Keratinocyte (primary cell): Measurements from ENCODE around the gene BORCS5. TPM values are rescaled to one million over a fixed set of nuclear protein-coding genes. Genes with fewer than 3 reads are reported as not detected.

Experiments
- DNase-seq: peaks from one replicate; pipeline ENCODE4 v3.0.0-alpha.2; 2011; ENCODE audit warnings: low read depth, missing footprints, low spot score
- FAIRE-seq: peaks from 2 replicates; lab custom pipeline; 2011; peaks lifted over from hg19 to GRCh38; lab: Jason Lieb, UNC
- H2AFZ ChIP-seq: 2 replicates; pipeline ENCODE4 v1.6.0; 2012; ENCODE audit warnings: low read length, control low read depth, inconsistent platforms; ENCODE audit not compliant: control insufficient read depth
- H3K27ac ChIP-seq: 2 replicates; pipeline ENCODE4 v1.5.1; 2011; ENCODE audit warnings: low read length; ENCODE audit not compliant: control insufficient read depth, insufficient read depth
- H3K27me3 ChIP-seq: 3 replicates; pipeline ENCODE4 v1.6.0; 2011; ENCODE audit warnings: low read length; ENCODE audit not compliant: control insufficient read depth, insufficient read depth; ENCODE audit errors: extremely low read depth
- H3K36me3 ChIP-seq, 2 experiments: 2 replicates in 1 of 2; 3 replicates in 1 of 2; pipeline ENCODE4 v1.5.1; 2011; ENCODE audit warnings: low read length in 2 of 2, mild to moderate bottlenecking in 1 of 2; ENCODE audit not compliant: control insufficient read depth in 2 of 2, insufficient read depth in 2 of 2; ENCODE audit errors: extremely low read depth in 1 of 2
- H3K4me1 ChIP-seq: 3 replicates; pipeline ENCODE4 v1.5.1; 2011; ENCODE audit warnings: low read length; ENCODE audit not compliant: control insufficient read depth, insufficient read depth; ENCODE audit errors: extremely low read depth
- H3K4me2 ChIP-seq: 3 replicates; pipeline ENCODE4 v1.6.0; 2011; ENCODE audit warnings: low read depth, low read length; ENCODE audit not compliant: control insufficient read depth, insufficient read depth; ENCODE audit errors: extremely low read depth
- H3K4me3 ChIP-seq, 3 experiments: fragments of 200-600 bp in 1 of 3; sonication (generic) in 1 of 3; 2 replicates in 2 of 3; 3 replicates in 1 of 3; pipeline ENCODE4 v1.5.1; 2011 to 2016; ENCODE audit warnings: low read length in 3 of 3, mild to moderate bottlenecking in 3 of 3, control low read depth in 2 of 3, inconsistent platforms in 1 of 3, low read depth in 1 of 3, mixed read lengths in 1 of 3, mixed run types in 1 of 3, moderate library complexity in 1 of 3; ENCODE audit not compliant: control insufficient read depth in 2 of 3, insufficient read depth in 2 of 3; ENCODE audit errors: extremely low read depth in 1 of 3
- H3K79me2 ChIP-seq: 2 replicates; pipeline ENCODE4 v1.6.0; 2012; ENCODE audit warnings: low read length; ENCODE audit not compliant: control insufficient read depth, insufficient read depth
- H3K9ac ChIP-seq: 3 replicates; pipeline ENCODE4 v1.6.0; 2011; ENCODE audit warnings: low read length; ENCODE audit not compliant: control insufficient read depth, insufficient read depth; ENCODE audit errors: extremely low read depth
- H3K9me1 ChIP-seq: 3 replicates; pipeline ENCODE4 v1.6.0; 2011; ENCODE audit warnings: low read length; ENCODE audit not compliant: control insufficient read depth, insufficient read depth; ENCODE audit errors: extremely low read depth
- H3K9me3 ChIP-seq: 2 replicates; pipeline ENCODE4 v1.5.1; 2012; ENCODE audit warnings: low read depth, low read length; ENCODE audit not compliant: control insufficient read depth
- H4K20me1 ChIP-seq: 3 replicates; pipeline ENCODE4 v1.6.0; 2011; ENCODE audit warnings: low read length; ENCODE audit not compliant: control insufficient read depth, insufficient read depth; ENCODE audit errors: extremely low read depth
- CTCF ChIP-seq, 3 experiments: IDR thresholded peaks in 1 of 3; conservative IDR thresholded peaks in 1 of 3; optimal IDR thresholded peaks in 1 of 3; 2 replicates in 2 of 3; 3 replicates in 1 of 3; pipeline versions ENCODE3 to v1.5.1; 2011; ENCODE audit warnings: low read length in 3 of 3, mild to moderate bottlenecking in 3 of 3, moderate library complexity in 2 of 3, control low read depth in 1 of 3, inconsistent platforms in 1 of 3; ENCODE audit not compliant: insufficient read depth in 2 of 3; ENCODE audit errors: extremely low read depth in 1 of 3
- EZH2 ChIP-seq: IDR thresholded peaks from one replicate; pipeline ENCODE4 v1.6.1; 2012; ENCODE audit warnings: inconsistent platforms, mild to moderate bottlenecking, low read length, moderate library complexity
- dilution Hi-C: fragments of 300-500 bp; cut with MboI; formaldehyde crosslinking; loops from one replicate; pipeline ENCODE4 v1.7.0; 2020; ENCODE audit warnings: low sequenced_read_pairs; ENCODE audit not compliant: extremely low pct_ligation_motif_present
- polyA plus RNA-seq, 5 experiments: library from polyadenylated mRNA; depleted of rRNA in 3 of 5; stranded (reverse) in 3 of 5; stranded (forward) in 1 of 5; unstranded in 1 of 5; fragments of >200 nt; gene quantifications; 1 replicate in 1 of 5; 2 replicates in 3 of 5; 3 replicates in 1 of 5; pipeline versions ENCODE4 v1.2.1 to v1.2.3, GENCODE V29; 2011 to 2012; ENCODE audit warnings: missing spikeins in 2 of 5, low read depth in 1 of 5, low replicate concordance in 1 of 5

BORCS5 gene
- polyA plus RNA-seq, 1 donor (not counting 4 experiments of a cell fraction or from before 2014, with no cell fraction given) = 5.4 TPM

- no peak for DNase-seq
- Histone ChIP-seq H4K20me1 (no peaks in the 10 kb centered on the region), H3K9ac (no peak overlapping the region), H3K79me2 (no peaks in the 10 kb centered on the region), H2AFZ (no peak overlapping the region), H3K27me3 (no peaks in the 10 kb centered on the region), H3K36me3 (no peaks in the 10 kb centered on the region), H3K27ac (no peak overlapping the region), H3K4me2 (no peak overlapping the region), H3K9me3 (no peaks in the 10 kb centered on the region), H3K4me3 (no peak overlapping the region), H3K4me1 (no peaks in the 10 kb centered on the region), H3K9me1 (no peaks in the 10 kb centered on the region)
- TF ChIP-seq EZH2 (no peak), CTCF (optimal IDR thresholded peaks at IDR 0.05 in 1 of 3, IDR thresholded peaks at IDR 0.05 in 1 of 3, conservative IDR thresholded peaks at IDR 0.05 in 1 of 3; ENCODE audit: extremely low read depth in 1 of 3, insufficient read depth in 2 of 3, low read length in 3 of 3) (no peak)
- no peak for FAIRE-seq
- dilution Hi-C loops = no loop called here
Observed at GRCh38 chr12:12378616-12379015, 21.7 kb downstream of the BORCS5 start.

GRCh38 chr12:12379831-12380730 lies 23.2 kb downstream of the BORCS5 start:
- Histone ChIP-seq H3K4me3 (no peak overlapping the region), H3K36me3 (no peaks in the 10 kb centered on the region), H3K4me2 (no peak overlapping the region), H3K9ac (no peak overlapping the region), H3K4me1 (no peaks in the 10 kb centered on the region), H3K9me3 (no peaks in the 10 kb centered on the region), H3K9me1 (no peaks in the 10 kb centered on the region), H3K79me2 (no peaks in the 10 kb centered on the region), H3K27me3 (no peaks in the 10 kb centered on the region), H4K20me1 (no peaks in the 10 kb centered on the region), H3K27ac (no peak overlapping the region), H2AFZ (no peak overlapping the region)
- dilution Hi-C loops = no loop called here
- TF ChIP-seq CTCF (optimal IDR thresholded peaks at IDR 0.05 in 1 of 3, IDR thresholded peaks at IDR 0.05 in 1 of 3, conservative IDR thresholded peaks at IDR 0.05 in 1 of 3; ENCODE audit: extremely low read depth in 1 of 3, insufficient read depth in 2 of 3, low read length in 3 of 3) (no peak), EZH2 (no peak)
- FAIRE-seq (no peak), DNase-seq (no peak)
